ENCODE data around the gene CSNK1E. TPM values are rescaled to one million over a fixed set of nuclear protein-coding genes. Genes with fewer than 3 reads are reported as not detected.

Gene CSNK1E
- total RNA-seq, 1 donor from 2014 or later, result 106 TPM

GRCh38 chr22:38308791-38309498 lies 8.3 kb downstream of the CSNK1E start:
- no peak for DNase-seq (ENCODE audit: low spot score)
- Histone ChIP-seq H3K4me3 (no peak overlapping the region), H3K36me3 (peaks cover 3% of the 10 kb centered on the region), H3K27me3 (no peaks in the 10 kb centered on the region), H3K9ac (no peak overlapping the region), H3K4me2 (no peak overlapping the region), H4K20me1 (ENCODE audit: low read depth) (peaks cover 100% of the 10 kb centered on the region), H3K9me3 (ENCODE audit: low read depth) (no peaks in the 10 kb centered on the region), H3F3A (ENCODE audit: low read depth) (peaks cover 4% of the 10 kb centered on the region), H3K4me1 (peaks cover 17% of the 10 kb centered on the region), H2AFZ (replicated peaks) (no peak overlapping the region), H3K79me2 (ENCODE audit: low read depth) (peaks cover 100% of the 10 kb centered on the region), H3K27ac (no peak overlapping the region)
- TF ChIP-seq CTCF (IDR thresholded peaks at IDR 0.05) (no peak), EZH2 (IDR thresholded peaks at IDR 0.05) (no peak), EZH2phosphoT487 (IDR thresholded peaks at IDR 0.05) (no peak)
- H3K27me3 Mint-ChIP-seq (ENCODE audit: insufficient read depth, low read depth), result peaks cover 4% of the 10 kb centered on the region
- H3K27ac Mint-ChIP-seq, result no peak overlapping the region
- peaks cover 35% of the 10 kb centered on the region for H3K36me3 Mint-ChIP-seq
- no peak overlapping the region for H3K4me3 Mint-ChIP-seq
- H3K4me1 Mint-ChIP-seq, result peaks cover 23% of the 10 kb centered on the region
- no peaks in the 10 kb centered on the region for H3K9me3 Mint-ChIP-seq

- H3K79me2 ChIP-seq (ENCODE audit: low read depth), result peaks cover 93% of the 10 kb centered on the region
- H3K9me3 ChIP-seq (ENCODE audit: low read depth), result no peaks in the 10 kb centered on the region
- Mint-ChIP-seq H3K27ac (no peak overlapping the region), H3K36me3 (peaks cover 32% of the 10 kb centered on the region), H3K4me1 (peaks cover 16% of the 10 kb centered on the region), H3K27me3 (ENCODE audit: insufficient read depth, low read depth) (peaks cover 2% of the 10 kb centered on the region), H3K4me3 (no peak overlapping the region), H3K9me3 (no peaks in the 10 kb centered on the region)
- no peak overlapping the region for H2AFZ ChIP-seq (replicated peaks)
- H3K27me3 ChIP-seq, result no peaks in the 10 kb centered on the region
- TF ChIP-seq CTCF (IDR thresholded peaks at IDR 0.05), result no peak
- TF ChIP-seq EZH2phosphoT487 (IDR thresholded peaks at IDR 0.05), result no peak
- no peak for TF ChIP-seq EZH2 (IDR thresholded peaks at IDR 0.05)
- H3K4me2 ChIP-seq, result no peak overlapping the region
- H3K9ac ChIP-seq, result peak overlapping the region; percentile 5
- peaks cover 4% of the 10 kb centered on the region for H3F3A ChIP-seq (ENCODE audit: low read depth)
- peaks cover 10% of the 10 kb centered on the region for H3K4me1 ChIP-seq
- H3K36me3 ChIP-seq, result peaks cover 3% of the 10 kb centered on the region
- H4K20me1 ChIP-seq (ENCODE audit: low read depth), result peaks cover 100% of the 10 kb centered on the region
- peak overlapping the region; percentile 54 for H3K27ac ChIP-seq
- H3K4me3 ChIP-seq, result no peak overlapping the region
- DNase-seq (ENCODE audit: low spot score), result peak; percentile 49
Observed at GRCh38 chr22:38305471-38306448, 11.5 kb downstream of the CSNK1E start.

GRCh38 chr22:38304526-38304925 lies 12.7 kb downstream of the CSNK1E start:
- H3K27ac Mint-ChIP-seq, result no peak overlapping the region

More at GRCh38 chr22:38304526-38304925, 12.7 kb downstream of the CSNK1E start:
- Histone ChIP-seq H3K4me2 (no peak overlapping the region), H3K79me2 (ENCODE audit: low read depth) (peaks cover 81% of the 10 kb centered on the region), H3K27ac (no peak overlapping the region), H3K27me3 (no peaks in the 10 kb centered on the region), H3K9ac (no peak overlapping the region), H3K4me3 (no peak overlapping the region), H4K20me1 (ENCODE audit: low read depth) (peaks cover 100% of the 10 kb centered on the region), H3K9me3 (ENCODE audit: low read depth) (no peaks in the 10 kb centered on the region), H3K36me3 (peaks cover 3% of the 10 kb centered on the region), H3F3A (ENCODE audit: low read depth) (peaks cover 4% of the 10 kb centered on the region), H3K4me1 (peaks cover 10% of the 10 kb centered on the region), H2AFZ (replicated peaks) (no peak overlapping the region)
- DNase-seq (ENCODE audit: low spot score), result no peak
- no peak overlapping the region for H3K4me3 Mint-ChIP-seq
- no peaks in the 10 kb centered on the region for H3K9me3 Mint-ChIP-seq
- peaks cover 16% of the 10 kb centered on the region for H3K4me1 Mint-ChIP-seq
- peaks cover 4% of the 10 kb centered on the region for H3K27me3 Mint-ChIP-seq (ENCODE audit: insufficient read depth, low read depth)
- H3K36me3 Mint-ChIP-seq, result peaks cover 39% of the 10 kb centered on the region
- no peak for TF ChIP-seq EZH2 (IDR thresholded peaks at IDR 0.05)
- TF ChIP-seq CTCF (IDR thresholded peaks at IDR 0.05), result peak; percentile 11

All from neural progenitor cell (in vitro differentiated cells).